ENCODE results near the gene PTGER3. TPM values are rescaled to one million over a fixed set of nuclear protein-coding genes. Genes with fewer than 3 reads are reported as not detected.
A peak's percentile ranks its signal among the peaks of the same experiment; 100 is the strongest.
"Not testable (repeated sequence)": the region's sequence is repeated elsewhere in the genome, so short reads cannot be mapped to it uniquely, and the experiment has no call there.

The PTGER3 gene
- total RNA-seq, 1 donor from 2014 or later = not detected

GRCh38 chr1:71001624-71002023 lies 46.0 kb downstream of the PTGER3 start:
- DNase-seq = no peak

GRCh38 chr1:70997793-70998192 lies 49.8 kb downstream of the PTGER3 start:
- DNase-seq = no peak

GRCh38 chr1:70994753-70995268 lies 52.8 kb downstream of the PTGER3 start:
- DNase-seq = no peak

GRCh38 chr1:70993798-70994197 lies 53.8 kb downstream of the PTGER3 start:
- no peak for DNase-seq

GRCh38 chr1:70992521-70992920 lies 55.1 kb downstream of the PTGER3 start:
- DNase-seq = no peak

GRCh38 chr1:70990469-70991253 lies 57.0 kb downstream of the PTGER3 start:
- no peak for DNase-seq

- DNase-seq = no peak
These were observed 60.1 kb downstream of the PTGER3 start for GRCh38 chr1:70987497-70987896.

- DNase-seq = not testable (repeated sequence)
These were observed 61.8 kb downstream of the PTGER3 start for GRCh38 chr1:70985776-70986225.

- DNase-seq = not testable (repeated sequence)
These were observed 62.3 kb downstream of the PTGER3 start for GRCh38 chr1:70985278-70985677.

- DNase-seq = no peak
These were observed 67.3 kb downstream of the PTGER3 start for GRCh38 chr1:70980361-70980760.

- DNase-seq = no peak
These were observed 67.7 kb downstream of the PTGER3 start for GRCh38 chr1:70979881-70980280.

GRCh38 chr1:70979313-70979712 lies 68.3 kb downstream of the PTGER3 start:
- DNase-seq = no peak

- DNase-seq = no peak
These were observed 69.0 kb downstream of the PTGER3 start for GRCh38 chr1:70978623-70979022.

GRCh38 chr1:70977575-70977974 lies 70.0 kb downstream of the PTGER3 start:
- DNase-seq = no peak

- no peak for DNase-seq
These were observed 70.6 kb downstream of the PTGER3 start for GRCh38 chr1:70977041-70977440.

- DNase-seq = no peak
These were observed 73.9 kb downstream of the PTGER3 start for GRCh38 chr1:70973754-70974153.

GRCh38 chr1:70970407-70970806 lies 77.2 kb downstream of the PTGER3 start:
- no peak for DNase-seq

- peak; percentile 11 for DNase-seq
These were observed 81.5 kb downstream of the PTGER3 start for GRCh38 chr1:70966018-70966638.

- DNase-seq = no peak
These were observed 84.2 kb downstream of the PTGER3 start for GRCh38 chr1:70963374-70963773.

GRCh38 chr1:70961374-70961975 lies 86.1 kb downstream of the PTGER3 start:
- DNase-seq = no peak

- DNase-seq = no peak
These were observed 99.1 kb downstream of the PTGER3 start for GRCh38 chr1:70948396-70949017.

- no peak for DNase-seq
These were observed 99.8 kb downstream of the PTGER3 start for GRCh38 chr1:70947835-70948234.

- no peak for DNase-seq
These were observed 101.9 kb downstream of the PTGER3 start for GRCh38 chr1:70945676-70946075.
